Measurements from ENCODE around the gene POLL.

DNA sequence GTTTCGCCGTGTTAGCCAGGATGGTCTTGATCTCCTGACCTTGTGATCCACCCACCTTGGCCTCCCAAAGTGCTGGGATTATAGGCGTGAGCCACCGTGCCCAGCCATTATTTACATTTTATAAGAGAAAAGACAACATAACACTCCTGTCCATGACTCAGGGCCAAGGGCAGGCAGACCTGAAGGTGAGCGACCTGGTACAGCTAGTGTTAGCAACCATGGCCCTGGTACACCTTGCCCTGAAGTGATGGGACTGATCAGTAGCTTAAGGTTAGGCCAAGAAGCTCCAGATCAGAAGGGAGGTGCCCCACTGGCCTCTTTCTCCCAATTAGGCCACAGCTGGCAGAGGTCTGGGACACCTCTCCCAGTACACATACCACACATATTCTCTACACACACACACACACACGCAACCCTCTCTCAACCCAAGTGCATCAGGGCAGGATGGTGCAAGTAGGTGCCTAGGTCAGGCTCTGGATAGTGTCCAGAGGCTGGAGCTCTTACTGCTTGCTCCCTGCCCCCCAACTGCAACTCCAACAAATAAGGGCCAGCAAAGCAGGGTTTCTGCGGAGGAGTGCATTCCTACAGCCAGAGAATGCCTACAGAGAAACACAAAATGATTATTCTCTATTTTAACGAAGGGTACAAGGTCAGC lies 43.9 kb upstream of the POLL start:
- TF ChIP-seq, protein P1, sequence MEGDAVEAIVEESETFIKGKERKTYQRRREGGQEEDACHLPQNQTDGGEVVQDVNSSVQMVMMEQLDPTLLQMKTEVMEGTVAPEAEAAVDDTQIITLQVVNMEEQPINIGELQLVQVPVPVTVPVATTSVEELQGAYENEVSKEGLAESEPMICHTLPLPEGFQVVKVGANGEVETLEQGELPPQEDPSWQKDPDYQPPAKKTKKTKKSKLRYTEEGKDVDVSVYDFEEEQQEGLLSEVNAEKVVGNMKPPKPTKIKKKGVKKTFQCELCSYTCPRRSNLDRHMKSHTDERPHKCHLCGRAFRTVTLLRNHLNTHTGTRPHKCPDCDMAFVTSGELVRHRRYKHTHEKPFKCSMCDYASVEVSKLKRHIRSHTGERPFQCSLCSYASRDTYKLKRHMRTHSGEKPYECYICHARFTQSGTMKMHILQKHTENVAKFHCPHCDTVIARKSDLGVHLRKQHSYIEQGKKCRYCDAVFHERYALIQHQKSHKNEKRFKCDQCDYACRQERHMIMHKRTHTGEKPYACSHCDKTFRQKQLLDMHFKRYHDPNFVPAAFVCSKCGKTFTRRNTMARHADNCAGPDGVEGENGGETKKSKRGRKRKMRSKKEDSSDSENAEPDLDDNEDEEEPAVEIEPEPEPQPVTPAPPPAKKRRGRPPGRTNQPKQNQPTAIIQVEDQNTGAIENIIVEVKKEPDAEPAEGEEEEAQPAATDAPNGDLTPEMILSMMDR (IDR thresholded peaks at IDR 0.05): no peak
- TF ChIP-seq POLR2A (IDR thresholded peaks at IDR 0.05) (no peak), EP300 (IDR thresholded peaks at IDR 0.05; ENCODE audit: low read depth) (no peak), POLR2AphosphoS5 (IDR thresholded peaks at IDR 0.05) (no peak)

Measured in transverse colon (tissue), 4 donors.